Upper lobe of left lung (tissue), 4 donors: ENCODE results near the gene AMDHD1.
A peak's percentile ranks its signal among the peaks of the same experiment; 100 is the strongest.

Source experiments
- CTCF ChIP-seq, 6 experiments: fragments of 450-650 bp in 4 of 6; fragments of 200-600 bp in 2 of 6; sonication (generic) in 2 of 6; IDR thresholded peaks; one replicate each; pipeline ENCODE4 v1.5.1; 2016 to 2019; ENCODE audit warnings: antibody characterized with exemption in 6 of 6
- POLR2A ChIP-seq, 4 donors: fragments of 450-650 bp; IDR thresholded peaks; one replicate each; pipeline ENCODE4 v1.5.1; 2016 to 2017; ENCODE audit warnings: antibody characterized with exemption in 4 of 4, mild to moderate bottlenecking in 2 of 4
- POLR2AphosphoS5 ChIP-seq, 2 donors: sonication (generic); formaldehyde crosslinking; IDR thresholded peaks; one replicate each; pipeline ENCODE4 v1.5.1; 2017; ENCODE audit warnings: antibody characterized with exemption in 2 of 2

GRCh38 chr12:95998611-95999286 is 55.6 kb downstream of the AMDHD1 start:
- TF ChIP-seq POLR2A (IDR thresholded peaks at IDR 0.05) (no peak), CTCF (IDR thresholded peaks at IDR 0.05) (peak; percentile 47 to 80 (median 64)), POLR2AphosphoS5 (IDR thresholded peaks at IDR 0.05) (no peak)
